ENCODE results near the gene KCNQ1OT1. TPM values are rescaled to one million over a fixed set of nuclear protein-coding genes. Genes with fewer than 3 reads are reported as not detected.

The KCNQ1OT1 gene
- total and polyA plus RNA-seq, 2 of the 4 experiments (the other 2 are of a cell fraction): 0.14 to 2.0 TPM

- TF ChIP-seq RFX5 (IDR thresholded peaks at IDR 0.05; ENCODE audit: low read depth, low read length): no peak
- TF ChIP-seq USF2 (IDR thresholded peaks at IDR 0.05; ENCODE audit: low read depth, low read length): no peak
- TF ChIP-seq CHD1 (IDR thresholded peaks at IDR 0.05; ENCODE audit: low read depth, low read length): no peak
- no peak overlapping the region for H2AK9ac ChIP-seq (replicated peaks; ENCODE audit: low read depth, low read length, poor library complexity)
- ATAC-seq (ENCODE audit: low read depth) (no peak), DNase-seq (no peak)
- H3K36me3 ChIP-seq (ENCODE audit: control insufficient read depth, insufficient read depth, low read length): no peaks in the 10 kb centered on the region
- in situ Hi-C loops (cut with MboI; ENCODE audit: low sequenced_read_pairs): no loop called here
- no TSS peak for BruUV-seq (replicated peaks)
- H4K20me1 ChIP-seq (ENCODE audit: insufficient read depth, low read length): no peaks in the 10 kb centered on the region
- POLR2A ChIA-PET (ENCODE audit: unreplicated experiment): no interaction called here
- no peak overlapping the region for H4K8ac ChIP-seq (ENCODE audit: low read depth in 2 of 2, low read length in 2 of 2)
- H2BK15ac ChIP-seq (ENCODE audit: low read depth, low read length): no peak overlapping the region
- H4K91ac ChIP-seq (ENCODE audit: insufficient read depth, low read depth, low read length): no peak overlapping the region
- intact Hi-C loops (cut with micrococcal nuclease): no loop called here
- no peak overlapping the region for H3K18ac ChIP-seq (ENCODE audit: low read depth, low read length)
- no peak overlapping the region for H4K5ac ChIP-seq (ENCODE audit: low read depth, low read length)
- CTCF ChIA-PET: no interaction called here
- peaks cover 15% of the 10 kb centered on the region; the same call in 1 of the 2 replicates for H3K27me3 ChIP-seq (ENCODE audit: control insufficient read depth, insufficient read depth, low read length)
- H3K9ac ChIP-seq (ENCODE audit: low read depth, low read length): no peak overlapping the region
- H3K4ac ChIP-seq (ENCODE audit: low read depth, low read length): no peak overlapping the region
- no peak overlapping the region for H2BK120ac ChIP-seq (ENCODE audit: low read depth, low read length)
- H3K79me1 ChIP-seq (ENCODE audit: low read depth in 1 of 2, low read length in 2 of 2): no peaks in the 10 kb centered on the region
- no peak overlapping the region for H2BK5ac ChIP-seq (ENCODE audit: low read depth, low read length, poor library complexity, severe bottlenecking)
- dilution Hi-C loops (cut with HindIII; ENCODE audit: low sequenced_read_pairs, unreplicated experiment): no loop called here
- H3K4me1 ChIP-seq (ENCODE audit: control insufficient read depth, insufficient read depth, low read length): no peaks in the 10 kb centered on the region
- no peak overlapping the region for H3K27ac ChIP-seq (ENCODE audit: insufficient read depth, low read length)
- no peak overlapping the region for H3K56ac ChIP-seq (ENCODE audit: extremely low read depth, insufficient read depth, low read length)
- no peak overlapping the region for H3K4me3 ChIP-seq (ENCODE audit: insufficient read depth, low read depth, low read length)
- H3K23ac ChIP-seq (ENCODE audit: low read depth, low read length): no peak overlapping the region
- no peak overlapping the region for H3K4me2 ChIP-seq (ENCODE audit: low read depth, low read length)
- no peak overlapping the region for H2BK20ac ChIP-seq (ENCODE audit: low read depth, low read length)
- 53% methylated on average over 5 of the region's 15 CpGs; no CpG with 5 or more reads in 1 of the 2 experiments for WGBS, 2 experiments (ENCODE audit: extremely low coverage in 2 of 2, insufficient read length in 1 of 2)
- H2AFZ ChIP-seq (replicated peaks; ENCODE audit: low read length, poor library complexity): no peak overlapping the region
- H3K14ac ChIP-seq (replicated peaks; ENCODE audit: low read depth, low read length): no peak overlapping the region
- no peaks in the 10 kb centered on the region for H3K9me3 ChIP-seq (ENCODE audit: control insufficient read depth, insufficient read depth, low read length)
- H3K9me1 ChIP-seq (ENCODE audit: insufficient read depth, low read length): no peaks in the 10 kb centered on the region
- no peak overlapping the region for H2AK5ac ChIP-seq (ENCODE audit: low read depth, low read length)
Observed at GRCh38 chr11:2576549-2576948, 123.2 kb downstream of the KCNQ1OT1 start.
